Eye (tissue), 1 donor: ENCODE data around the gene CRYBG3.
"Not testable (repeated sequence)": the region's sequence is repeated elsewhere in the genome, so short reads cannot be mapped to it uniquely, and the experiment has no call there.

Experiments
- DNase-seq: peaks from one replicate; pipeline ENCODE4 v3.0.0-alpha.2; 2015

Gene CRYBG3

DNA sequence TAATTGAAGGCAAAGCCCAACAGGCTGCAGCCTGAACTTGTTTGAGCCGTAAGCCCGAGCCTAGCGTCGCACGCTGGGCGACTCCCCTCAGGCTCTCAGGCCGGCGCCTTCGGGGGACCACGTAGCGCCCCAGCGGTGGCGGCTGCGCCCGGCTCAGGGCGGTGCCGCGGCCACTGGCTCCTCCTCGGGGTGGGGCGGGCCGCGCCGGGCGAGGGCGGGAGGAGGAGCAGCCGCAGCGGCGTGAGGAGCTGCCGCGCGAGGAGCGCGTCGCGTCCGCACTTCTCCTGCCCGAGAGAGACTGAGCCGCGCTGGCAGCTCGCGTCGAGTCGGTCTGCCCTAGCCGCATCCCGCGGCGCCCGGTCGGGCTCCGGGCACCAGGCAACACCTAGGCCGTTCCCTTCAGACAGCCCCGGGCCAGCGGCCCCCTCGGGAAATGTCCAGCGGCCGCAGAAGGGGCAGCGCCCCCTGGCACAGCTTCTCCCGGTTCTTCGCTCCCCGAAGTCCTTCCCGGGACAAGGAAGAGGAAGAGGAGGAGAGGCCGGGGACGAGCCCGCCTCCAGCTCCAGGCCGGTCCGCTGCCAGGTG is at the start of gene CRYBG3:
TSS of gene CRYBG3 (plus strand) at position 238 of the 585 bp plus-strand sequence. CDS start at position 434, 196 bp downstream.
- DNase-seq, result peak; percentile 92

DNA sequence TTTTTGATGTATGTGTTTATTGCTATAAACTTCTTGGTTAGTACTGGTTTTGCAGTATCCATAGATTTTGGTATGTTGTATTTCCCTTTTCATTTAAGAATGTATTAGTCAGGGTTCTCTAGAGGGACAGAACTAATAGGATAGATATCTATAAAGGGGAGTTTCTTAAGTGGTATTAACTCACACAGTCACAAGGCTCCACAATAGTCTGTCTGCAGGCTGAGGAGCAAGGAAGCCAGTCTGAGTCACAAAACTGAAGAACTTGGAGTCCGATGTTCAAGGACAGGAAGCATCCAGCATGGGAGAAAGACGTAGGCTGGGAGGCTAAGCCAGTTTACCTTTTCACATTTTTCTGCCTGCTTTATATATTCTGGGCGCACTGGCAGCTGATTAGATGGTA is 48.9 kb upstream of the CRYBG3 start:
- DNase-seq, result no peak

DNA sequence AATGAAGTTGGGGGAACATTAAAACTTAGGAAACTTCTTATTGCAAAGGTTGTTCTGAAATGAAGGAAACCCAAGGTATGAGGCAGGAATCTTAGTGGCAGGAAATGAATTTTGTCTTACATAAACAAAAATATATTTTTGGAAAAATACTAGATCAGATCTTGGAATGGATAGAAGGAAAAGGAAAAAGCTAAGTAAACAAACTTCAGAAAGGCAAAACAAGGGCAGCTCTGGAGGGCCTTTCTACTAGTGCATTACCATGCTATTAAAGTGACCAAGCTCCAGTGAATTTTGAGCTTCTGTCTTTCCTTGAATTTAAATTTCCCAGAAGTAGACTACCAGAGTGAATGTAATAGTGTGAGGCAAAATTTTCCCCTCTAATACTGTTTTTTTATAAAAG is 43.7 kb upstream of the CRYBG3 start:
- no peak for DNase-seq

DNA sequence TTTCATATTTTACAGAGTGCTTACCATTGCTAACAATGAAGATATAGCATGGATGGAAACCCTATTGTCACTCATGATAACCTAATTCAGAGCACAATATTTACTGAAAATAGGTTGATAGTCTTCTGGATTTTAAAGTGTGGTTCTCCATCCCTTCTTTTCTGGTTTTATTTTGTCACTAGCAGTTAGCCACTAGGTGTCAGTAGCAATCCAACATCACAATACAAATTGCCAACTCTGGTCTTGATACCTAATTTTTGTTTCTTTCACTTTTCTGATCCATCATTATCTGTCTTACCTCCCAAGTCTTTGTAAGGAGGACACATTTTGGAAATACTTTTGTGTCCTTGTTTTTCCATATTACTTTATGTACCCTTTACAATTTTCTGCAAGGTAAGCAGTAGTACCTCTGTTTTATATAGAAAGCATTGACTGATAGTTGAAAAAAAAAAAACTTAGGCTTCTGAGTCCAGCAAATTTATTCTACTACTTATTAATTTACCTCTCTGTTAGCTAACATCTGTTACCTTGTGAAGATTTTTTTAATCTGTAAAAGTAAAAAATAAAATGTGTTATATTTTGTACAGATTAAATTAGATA is 28.3 kb upstream of the CRYBG3 start:
- DNase-seq, result peak; percentile 85

DNA sequence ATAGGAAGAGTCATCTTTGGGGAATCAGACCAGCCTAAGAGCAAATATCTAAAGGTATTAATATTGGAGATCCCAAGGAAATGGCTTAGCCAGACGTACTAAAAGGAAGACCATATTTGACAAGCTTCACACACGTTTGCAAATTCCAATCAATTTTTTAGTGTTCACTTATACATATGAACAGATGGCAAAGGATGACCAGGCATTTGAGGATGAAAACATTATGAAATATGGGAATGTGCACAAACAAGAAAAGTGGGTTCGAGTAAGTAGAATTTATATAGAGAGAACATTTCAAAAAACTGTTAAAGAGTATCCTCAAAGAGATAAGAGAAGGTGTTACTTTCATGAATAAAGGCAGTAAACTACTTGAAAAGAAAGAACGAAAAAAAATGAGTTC is 25.9 kb upstream of the CRYBG3 start:
- DNase-seq, result no peak

DNA sequence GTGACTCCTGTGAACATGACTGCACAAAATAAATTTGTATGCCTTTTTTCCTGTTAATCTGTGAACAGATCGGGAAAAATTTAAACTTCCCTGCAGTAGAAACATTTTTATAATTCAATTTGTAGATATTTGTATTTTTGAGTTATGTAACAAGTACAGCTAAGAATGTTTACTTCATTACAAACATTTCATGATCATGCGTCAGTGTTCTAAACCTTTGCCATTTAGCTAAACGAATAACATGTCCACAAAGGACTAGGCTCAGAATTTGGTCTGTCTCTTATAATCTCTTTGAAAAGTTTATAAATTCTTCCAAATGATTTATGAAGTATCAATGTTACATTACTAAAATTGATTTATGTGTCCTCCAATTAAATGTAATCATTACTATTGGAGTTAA is 17.3 kb upstream of the CRYBG3 start:
- DNase-seq, result no peak

DNA sequence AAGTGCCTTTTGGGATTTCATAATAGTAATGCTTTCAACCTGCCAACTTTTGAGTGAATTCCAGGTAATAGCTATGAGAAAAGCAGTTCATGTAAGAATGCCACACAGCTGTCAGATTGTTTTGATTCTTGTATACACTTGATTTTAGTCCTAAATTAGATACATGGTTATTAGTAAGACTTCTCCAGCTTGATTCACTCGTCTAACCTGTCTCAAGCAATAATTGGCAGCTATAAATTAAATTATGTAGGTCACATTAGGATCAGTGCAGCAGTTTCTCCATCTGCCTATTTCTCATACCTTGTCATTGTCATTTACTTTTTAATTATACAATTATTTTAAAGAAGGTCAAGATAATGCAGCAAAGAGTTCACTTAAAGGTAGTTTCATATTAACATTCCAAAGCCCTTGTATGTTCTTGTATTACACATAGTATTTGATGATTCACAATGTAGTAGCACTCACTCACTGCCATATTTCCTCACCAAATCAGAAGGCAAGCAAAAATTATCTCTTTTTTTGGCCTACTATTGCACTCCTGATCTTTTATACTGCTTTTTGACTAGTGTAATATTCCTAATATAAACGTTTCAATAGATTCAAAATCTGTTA is 10.9 kb upstream of the CRYBG3 start:
- no peak for DNase-seq

DNA sequence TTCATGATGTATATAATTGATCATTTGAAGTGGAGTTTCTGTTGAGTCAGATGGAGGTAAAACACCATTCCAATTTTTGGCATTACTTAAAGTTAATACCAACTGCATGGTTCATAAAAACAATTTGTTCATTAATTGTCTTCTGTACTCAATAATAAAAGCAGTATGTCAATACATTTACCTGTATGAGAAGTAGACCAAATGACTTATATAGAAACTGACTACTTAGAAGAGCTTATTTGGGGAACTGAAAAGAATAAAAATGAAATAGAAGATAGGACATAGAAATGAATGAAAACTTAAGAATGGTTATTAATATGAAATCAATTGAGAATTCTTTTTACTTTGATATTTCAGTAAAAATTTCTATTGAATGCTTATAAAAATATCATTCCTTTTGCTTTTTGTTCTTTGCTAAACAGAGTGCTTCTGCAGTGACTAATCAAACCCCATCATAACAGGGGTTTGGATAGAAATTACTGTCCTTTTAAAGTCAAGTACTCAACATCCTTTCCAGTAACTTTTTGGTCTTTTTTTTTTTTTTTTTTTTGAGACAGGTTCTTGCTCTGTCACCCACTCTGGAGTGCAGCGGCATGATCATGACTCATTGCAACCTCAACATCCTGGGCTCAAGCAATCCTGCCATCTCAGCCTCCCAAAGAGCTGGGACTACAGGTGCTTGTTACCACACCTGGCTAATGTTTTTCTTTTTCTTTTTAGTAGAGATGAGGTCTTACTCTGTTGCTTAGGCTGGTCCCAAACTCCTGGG is 6.5 kb upstream of the CRYBG3 start:
- DNase-seq, result no peak

DNA sequence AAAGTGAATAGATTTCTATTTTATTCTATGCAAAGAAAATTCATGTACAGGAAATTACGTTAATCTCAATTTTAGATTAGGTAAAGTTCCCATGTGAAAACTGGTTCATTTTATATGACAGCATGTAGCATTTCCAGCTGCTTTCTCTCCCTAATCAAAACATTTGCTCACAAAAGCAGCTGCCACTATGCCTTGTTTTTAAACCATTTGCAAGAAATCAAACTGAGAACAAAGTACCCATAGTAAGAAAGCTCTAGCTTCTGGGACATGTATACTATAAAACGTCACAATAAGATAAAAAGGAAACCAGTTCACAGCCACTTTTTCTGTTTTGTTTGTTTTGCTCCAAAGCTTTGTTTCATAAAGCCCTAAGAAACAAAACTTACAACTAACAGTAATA is 5.0 kb upstream of the CRYBG3 start:
- DNase-seq, result peak; percentile 35

DNA sequence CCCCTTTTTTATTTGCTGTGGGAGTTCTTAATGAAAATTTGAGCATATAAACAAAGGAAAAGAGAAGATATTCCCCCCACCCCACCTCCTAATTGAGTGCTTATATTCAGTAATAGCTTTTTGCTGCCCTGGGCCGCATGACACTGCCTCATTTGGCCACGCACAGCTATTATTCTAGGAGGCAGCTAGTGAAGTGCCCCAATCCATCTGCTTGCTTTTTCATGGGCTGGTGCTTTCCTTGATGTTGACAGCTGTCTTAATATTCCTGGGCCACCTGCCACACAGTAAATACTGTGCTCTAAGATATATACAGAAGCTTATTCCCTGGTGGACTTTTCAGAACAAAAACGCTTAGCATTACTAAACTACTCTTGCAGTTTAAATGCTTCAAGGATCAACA is 3.8 kb upstream of the CRYBG3 start:
- peak; percentile 85 for DNase-seq

DNA sequence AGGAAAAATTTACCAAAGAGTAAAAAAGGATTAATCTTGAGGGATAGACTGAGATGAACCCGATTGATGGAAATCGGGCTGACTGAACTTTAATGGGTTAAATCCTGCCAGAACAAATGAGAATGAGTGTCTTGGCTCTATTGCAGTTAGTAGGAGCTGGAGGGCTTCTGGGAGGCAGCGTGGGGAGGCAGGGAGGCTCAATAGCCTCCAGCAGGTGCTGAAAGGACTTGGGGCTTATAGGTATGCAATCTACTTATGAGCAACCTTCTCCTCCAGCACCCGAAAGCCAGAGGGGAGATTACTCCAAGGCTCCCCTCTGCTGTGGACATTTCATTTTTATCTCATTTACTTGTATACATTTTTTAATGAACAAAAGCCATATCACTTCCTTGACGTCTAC is 1.0 kb upstream of the CRYBG3 start:
- DNase-seq, result no peak

DNA sequence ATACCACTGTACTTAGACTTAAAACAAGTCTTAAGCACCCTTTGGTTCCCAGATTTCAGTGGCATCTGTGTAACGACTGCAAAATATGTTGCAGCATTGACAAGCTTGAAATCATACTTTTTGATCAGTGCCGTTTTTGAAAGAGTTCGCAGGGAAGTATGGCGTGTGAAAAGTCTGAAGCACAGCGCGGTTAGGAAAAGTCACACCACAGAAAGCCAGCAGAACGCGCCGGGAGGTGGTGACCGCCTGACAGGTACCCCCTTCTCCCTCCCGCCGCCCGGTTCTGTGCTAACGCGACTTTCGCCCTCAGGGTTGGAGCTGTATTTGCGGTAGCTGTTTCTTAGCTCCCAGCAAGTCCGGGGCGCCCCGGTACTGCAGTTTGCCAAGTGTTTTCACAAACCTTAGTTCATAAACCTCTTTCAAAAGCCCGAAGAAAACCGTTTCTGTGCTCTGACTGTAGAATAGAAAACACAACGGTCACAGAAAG is 481 bp upstream of the CRYBG3 start:
- no peak for DNase-seq

DNA sequence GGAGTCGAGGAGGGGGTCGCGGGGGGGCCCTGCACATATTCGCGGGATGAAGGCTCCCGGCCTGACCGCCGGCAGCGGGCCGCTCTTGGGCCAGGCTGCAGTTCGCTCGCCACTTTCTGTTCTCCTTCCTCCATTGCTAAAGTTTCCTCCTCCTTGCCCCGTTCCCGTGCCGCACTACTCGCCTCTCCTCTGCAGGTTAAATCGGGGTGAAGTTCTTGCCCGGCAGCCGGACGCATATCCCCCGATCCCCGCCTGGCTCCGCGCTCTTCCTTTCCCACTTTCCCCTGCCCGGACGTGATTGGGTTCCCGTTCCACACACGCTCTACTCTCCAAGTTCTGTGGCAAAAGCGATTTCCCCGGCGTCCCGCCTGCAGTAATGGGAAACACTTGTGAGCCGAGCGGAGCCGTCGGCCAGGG is 556 bp downstream of the CRYBG3 start:
- peak; percentile 83 for DNase-seq

DNA sequence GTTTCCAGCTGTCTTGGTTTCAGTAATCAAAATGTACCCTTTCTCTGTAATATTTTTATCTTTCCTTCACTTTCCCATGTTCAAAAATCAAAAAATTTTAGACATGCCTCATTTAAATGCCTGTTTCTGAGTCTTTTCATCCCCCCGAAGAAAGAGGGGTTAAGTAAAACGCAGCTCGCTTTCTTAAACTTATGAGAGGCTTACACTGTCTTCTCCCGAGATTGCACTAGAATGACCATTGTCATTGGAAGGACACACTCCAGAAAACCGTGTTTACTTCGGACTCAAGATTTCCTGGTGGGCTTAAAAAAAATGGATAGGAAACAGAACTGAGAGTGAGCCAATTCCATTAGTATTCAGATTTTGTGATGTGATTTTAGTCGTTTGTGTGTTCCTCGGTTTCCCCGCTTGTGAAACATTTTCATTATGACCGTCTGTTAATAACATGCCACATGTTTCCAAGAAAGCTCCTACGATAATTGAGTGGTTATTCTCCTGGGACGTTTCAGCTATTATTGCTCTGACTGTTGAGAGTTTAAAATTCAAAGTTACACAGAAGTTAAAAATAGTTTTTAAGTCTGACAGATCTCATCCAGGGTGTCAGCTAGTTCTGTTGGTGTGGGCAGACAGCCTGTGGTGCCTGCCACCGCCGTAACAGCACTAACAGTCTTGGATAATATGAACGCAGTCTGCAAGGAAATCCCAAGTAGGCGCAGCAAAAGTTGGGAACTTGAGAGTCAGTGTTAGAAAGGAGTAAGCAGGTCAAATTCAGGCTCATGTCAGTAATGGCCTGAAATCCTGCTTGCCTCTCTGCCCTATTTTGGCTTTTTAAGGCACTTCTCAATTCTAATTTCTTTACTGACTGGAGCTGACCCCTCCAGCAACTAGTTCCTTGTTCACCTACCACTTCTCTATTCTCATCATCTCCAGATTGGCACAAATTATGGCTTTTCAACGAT is 1.5 kb downstream of the CRYBG3 start:
- DNase-seq, result peak; percentile 45

DNA sequence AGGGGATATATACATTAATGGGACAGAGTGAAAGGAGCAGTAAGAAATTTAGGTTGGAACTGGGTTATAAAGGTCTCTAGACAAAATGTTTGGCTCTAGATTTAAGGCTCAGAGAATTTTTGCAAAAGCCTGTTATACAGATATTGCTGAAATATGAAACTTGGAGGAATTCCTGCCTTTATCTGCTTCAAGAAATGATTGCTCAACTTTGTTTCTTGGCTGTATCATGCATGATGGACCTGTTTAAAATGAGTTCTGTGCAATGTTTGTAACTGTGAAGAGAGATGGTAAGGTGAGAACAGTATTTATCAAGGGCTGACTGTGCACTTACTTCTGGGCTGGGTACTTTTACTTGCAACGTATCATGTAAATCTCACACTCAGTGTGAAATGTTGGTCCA is 3.3 kb downstream of the CRYBG3 start:
- no peak for DNase-seq

DNA sequence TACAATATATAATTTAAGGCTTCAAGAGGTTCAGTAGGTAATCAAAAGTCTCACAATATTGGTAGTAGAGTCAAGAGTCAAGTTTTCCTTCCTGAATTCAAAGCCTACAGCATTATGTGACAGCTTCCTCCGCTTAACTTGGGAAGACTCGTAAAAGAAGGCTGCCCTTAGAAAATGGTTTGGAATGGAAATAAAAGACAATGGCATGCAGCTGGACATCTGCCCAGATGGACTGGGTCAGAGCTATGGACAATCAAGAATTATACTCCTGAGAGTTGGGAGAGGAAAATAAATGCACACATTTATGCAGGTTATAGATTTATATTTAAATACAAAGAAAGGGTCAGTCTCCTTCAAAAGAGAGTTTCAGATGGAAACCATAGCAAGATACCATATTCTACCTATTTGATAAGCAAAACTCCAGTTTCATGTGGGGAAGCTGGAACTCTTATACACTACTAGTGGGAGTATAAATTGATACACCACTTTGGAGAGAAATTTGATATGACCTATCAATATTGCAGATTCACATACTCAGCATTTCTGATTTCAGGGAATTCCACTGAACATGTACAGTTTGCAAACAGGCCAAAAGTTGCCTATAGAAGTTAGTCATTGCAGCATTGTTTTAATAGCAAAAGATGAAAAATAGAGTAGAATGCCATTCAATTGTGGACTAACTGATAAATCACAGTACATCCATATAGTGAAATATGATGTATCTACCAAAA is 6.1 kb downstream of the CRYBG3 start:
- DNase-seq, result no peak

DNA sequence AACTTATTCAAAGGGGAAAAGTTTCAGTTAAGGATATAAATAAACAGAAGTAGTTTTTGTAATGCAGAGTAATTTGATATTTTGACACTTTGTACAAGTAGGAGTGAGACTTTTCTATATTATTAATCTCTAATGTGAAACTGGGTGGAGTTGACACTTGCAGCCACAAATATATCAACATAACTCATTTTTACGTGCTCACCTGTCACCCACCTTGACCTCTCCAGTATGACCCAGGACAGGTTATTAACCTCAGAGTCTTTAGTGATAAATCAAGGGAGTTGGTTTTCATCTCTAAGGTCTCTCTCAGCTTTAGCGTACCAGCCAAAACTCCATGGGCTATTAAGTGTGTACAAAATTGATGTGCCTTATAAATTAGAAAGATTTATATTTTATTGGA is 7.4 kb downstream of the CRYBG3 start:
- DNase-seq, result no peak

DNA sequence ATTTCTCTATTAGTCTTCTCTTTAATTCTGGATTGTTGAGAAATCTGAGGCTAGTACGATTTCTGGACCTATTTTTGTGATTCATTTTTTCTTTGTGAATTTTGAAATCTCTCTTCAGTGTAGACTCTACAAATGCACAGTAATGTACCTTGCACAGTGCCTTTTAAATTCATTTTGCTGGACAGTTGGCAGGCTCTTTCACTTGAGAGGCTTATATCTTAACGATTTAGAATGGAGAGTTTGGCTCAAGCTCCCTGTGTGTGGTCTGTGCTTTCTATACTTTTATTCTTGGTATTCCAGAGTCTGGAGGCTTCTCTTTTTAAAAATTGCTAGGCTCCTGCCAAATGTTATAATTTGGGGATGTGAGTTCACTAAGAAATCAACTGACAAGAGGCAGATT is 8.8 kb downstream of the CRYBG3 start:
- DNase-seq, result no peak

DNA sequence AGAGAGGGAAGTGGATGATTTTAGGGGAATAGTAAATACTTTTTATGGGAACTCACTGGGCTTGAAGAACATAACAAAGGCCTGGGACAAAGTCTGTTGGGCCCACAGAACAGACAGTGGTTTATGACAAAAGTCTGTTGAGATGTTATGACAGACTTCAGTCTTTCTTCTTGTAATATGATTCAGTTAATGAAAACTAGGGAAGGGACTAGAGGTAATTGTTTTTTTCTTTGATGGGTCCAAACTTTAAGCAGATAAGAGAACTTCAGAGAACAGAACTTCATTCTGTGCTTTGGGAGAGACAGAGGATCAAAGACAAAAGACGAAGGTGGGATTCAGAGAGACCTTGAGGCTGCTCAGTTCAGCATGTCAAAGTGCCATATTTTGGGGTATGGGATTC is 9.3 kb downstream of the CRYBG3 start:
- no peak for DNase-seq

DNA sequence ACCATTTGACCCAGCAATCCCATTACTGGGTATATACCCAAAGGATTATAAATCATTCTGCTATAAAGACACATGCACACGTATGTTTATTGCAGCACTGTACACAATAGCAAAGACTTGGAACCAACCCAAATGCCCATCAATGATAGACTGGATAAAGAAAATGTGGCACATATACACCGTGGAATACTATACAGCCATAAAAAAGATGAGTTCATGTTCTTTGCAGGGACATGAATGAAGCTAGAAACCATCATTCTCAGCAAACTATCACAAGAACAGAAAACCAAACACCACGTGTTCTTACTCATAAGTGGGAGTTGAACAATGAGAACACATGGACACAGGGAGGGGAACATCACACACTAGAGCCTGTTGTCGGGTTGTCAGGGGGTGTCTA is 11.4 kb downstream of the CRYBG3 start:
- DNase-seq, result not testable (repeated sequence)

DNA sequence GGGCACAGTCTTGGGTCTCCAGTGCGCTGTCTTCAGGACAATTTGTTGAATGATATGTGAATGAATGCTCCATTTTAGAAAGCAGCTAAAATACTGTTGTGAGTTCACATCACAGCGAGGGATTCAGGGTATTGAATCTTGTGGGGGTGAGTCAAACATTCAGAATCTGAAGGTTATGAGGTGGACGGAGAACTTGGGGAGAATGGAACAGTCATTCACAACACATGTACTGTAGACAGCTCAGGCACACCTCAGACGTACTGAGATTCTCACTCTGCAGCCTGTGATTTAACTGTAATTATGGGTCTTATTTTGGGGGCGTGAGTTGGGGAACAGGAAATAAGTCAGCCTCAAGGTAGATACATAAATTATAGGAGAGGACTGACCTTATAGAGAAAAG is 13.9 kb downstream of the CRYBG3 start:
- no peak for DNase-seq

DNA sequence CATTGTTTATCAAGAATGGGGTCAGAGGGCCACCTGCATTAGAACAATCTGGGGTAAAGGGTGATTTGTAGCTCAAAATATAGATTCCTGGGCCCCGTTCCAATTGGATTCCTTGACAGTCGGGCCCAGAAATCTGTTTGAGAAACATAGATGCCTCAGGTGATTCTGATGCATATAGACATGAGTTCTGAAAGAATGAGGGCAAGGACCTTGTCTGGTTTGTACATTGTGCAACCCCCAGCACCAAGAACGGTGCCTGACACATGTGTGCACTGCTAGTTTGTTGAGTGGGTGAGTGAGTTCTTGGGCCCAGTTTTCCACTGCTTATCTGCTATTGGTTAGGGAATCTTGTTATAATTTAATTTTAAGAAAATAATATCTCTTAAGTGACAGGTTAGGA is 16.6 kb downstream of the CRYBG3 start:
- no peak for DNase-seq
